Endothelial cell of umbilical vein (primary cell): ENCODE measurements around the gene JAZF1.

ENCODE experiments used
- EZH2 ChIP-seq: IDR thresholded peaks from 2 replicates; pipeline ENCODE4 v1.6.1; 2012; ENCODE audit warnings: borderline replicate concordance, low read depth, mild to moderate bottlenecking, moderate library complexity, low read length, inconsistent platforms; ENCODE audit not compliant: severe bottlenecking
- JUN ChIP-seq: IDR thresholded peaks from 2 replicates; pipeline ENCODE4 v1.6.1; 2011; ENCODE audit warnings: borderline replicate concordance, low read depth; ENCODE audit not compliant: insufficient read length, insufficient read depth
- MYC ChIP-seq: IDR thresholded peaks from one replicate; pipeline ENCODE4 v1.6.1; 2011; ENCODE audit warnings: mild to moderate bottlenecking, low read depth, low read length
- POLR2A ChIP-seq: IDR thresholded peaks from 2 replicates; pipeline ENCODE4 v1.6.1; 2012; ENCODE audit warnings: low read depth, mild to moderate bottlenecking, control low read depth, low read length
- POLR2AphosphoS5 ChIP-seq: IDR thresholded peaks from 2 replicates; pipeline ENCODE4 v1.6.1; 2012; ENCODE audit warnings: low read depth, mild to moderate bottlenecking, control low read depth, low read length, moderate library complexity; ENCODE audit not compliant: insufficient read depth
- TF ChIP-seq, protein P1 (sequence below), 2 donors: IDR thresholded peaks; 1 replicate in 1 of 2; 2 replicates in 1 of 2; pipeline ENCODE4 v1.5.1; 2011; ENCODE audit warnings: low read length in 2 of 2, mild to moderate bottlenecking in 2 of 2, moderate library complexity in 2 of 2, control low read depth in 1 of 2, inconsistent platforms in 1 of 2, low read depth in 1 of 2; ENCODE audit not compliant: insufficient read depth in 1 of 2; ENCODE audit errors: extremely low read depth in 1 of 2
- TF ChIP-seq, protein P2 (sequence below): IDR thresholded peaks from 2 replicates; pipeline ENCODE4 v1.6.1; 2011; ENCODE audit not compliant: insufficient read depth, insufficient read length

- no peak for TF ChIP-seq POLR2A
- no peak for TF ChIP-seq EZH2
- TF ChIP-seq, protein P1, sequence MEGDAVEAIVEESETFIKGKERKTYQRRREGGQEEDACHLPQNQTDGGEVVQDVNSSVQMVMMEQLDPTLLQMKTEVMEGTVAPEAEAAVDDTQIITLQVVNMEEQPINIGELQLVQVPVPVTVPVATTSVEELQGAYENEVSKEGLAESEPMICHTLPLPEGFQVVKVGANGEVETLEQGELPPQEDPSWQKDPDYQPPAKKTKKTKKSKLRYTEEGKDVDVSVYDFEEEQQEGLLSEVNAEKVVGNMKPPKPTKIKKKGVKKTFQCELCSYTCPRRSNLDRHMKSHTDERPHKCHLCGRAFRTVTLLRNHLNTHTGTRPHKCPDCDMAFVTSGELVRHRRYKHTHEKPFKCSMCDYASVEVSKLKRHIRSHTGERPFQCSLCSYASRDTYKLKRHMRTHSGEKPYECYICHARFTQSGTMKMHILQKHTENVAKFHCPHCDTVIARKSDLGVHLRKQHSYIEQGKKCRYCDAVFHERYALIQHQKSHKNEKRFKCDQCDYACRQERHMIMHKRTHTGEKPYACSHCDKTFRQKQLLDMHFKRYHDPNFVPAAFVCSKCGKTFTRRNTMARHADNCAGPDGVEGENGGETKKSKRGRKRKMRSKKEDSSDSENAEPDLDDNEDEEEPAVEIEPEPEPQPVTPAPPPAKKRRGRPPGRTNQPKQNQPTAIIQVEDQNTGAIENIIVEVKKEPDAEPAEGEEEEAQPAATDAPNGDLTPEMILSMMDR (IDR thresholded peaks at IDR 0.05; ENCODE audit: extremely low read depth in 1 of 2, insufficient read depth in 1 of 2, low read depth in 1 of 2, low read length in 2 of 2) = no peak
- no peak for TF ChIP-seq POLR2AphosphoS5
- no peak for TF ChIP-seq MYC
- TF ChIP-seq, protein P2, sequence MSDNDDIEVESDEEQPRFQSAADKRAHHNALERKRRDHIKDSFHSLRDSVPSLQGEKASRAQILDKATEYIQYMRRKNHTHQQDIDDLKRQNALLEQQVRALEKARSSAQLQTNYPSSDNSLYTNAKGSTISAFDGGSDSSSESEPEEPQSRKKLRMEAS = no peak
- no peak for TF ChIP-seq JUN
Observed at GRCh38 chr7:28121496-28121895, 59.1 kb downstream of the JAZF1 start.
